ENCODE measurements around the gene ST8SIA6.

The ST8SIA6 gene

DNA sequence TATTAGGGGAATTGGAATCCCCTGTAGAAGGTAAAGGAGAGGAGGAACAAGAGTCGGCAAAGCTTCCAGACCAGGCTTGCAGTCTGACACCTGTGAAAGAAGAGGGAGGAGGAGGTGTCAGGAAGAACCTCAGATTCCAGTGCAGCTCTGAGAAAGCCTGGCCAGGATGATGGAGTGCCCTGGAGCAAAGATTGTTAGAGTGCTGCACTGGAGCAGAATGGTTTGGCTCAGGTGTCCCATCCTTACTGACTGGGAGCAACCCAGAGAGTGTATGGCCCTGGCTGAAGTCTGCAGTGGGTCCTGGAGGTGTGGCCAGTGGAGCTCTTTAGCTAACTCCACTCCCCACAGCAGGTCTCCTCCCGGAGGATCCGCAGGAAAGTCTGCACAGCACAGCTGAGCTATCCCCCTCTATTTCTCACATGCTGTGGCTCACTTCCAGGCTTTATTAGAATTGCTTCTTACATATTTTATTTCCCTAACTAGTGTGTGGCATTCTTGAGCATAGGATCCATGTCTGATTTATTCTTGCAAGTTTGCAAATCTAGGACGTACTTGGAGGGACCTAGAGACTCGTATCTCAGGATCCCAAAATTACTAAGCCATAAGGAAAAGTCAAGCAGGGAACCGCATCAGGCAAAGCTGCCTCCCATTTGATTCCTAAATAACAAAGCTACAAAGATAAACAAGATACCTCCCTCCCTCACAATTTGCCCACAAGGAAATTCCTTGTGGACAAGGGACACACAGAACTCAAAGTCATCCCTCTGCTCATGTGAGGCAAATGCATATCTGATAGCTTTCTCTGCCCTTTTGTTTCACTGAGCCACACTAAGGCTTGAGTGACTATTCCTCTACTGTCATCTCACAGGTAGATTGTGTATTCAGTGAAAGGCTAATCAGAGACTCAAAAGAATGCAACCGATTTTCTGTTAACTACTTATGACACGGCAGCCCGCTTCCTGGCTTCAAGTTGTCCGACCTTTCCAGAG lies 167.5 kb downstream of the ST8SIA6 start:
- no peak for TF ChIP-seq CTCF (IDR thresholded peaks at IDR 0.05; ENCODE audit: low read depth, low read length, missing control alignments)

GRCh38 chr10:17282311-17282710 lies 172.1 kb downstream of the ST8SIA6 start:
- no peak overlapping the region for H3K4me3 ChIP-seq (replicated peaks; ENCODE audit: low read depth, low read length)
- no peak for TF ChIP-seq CTCF (IDR thresholded peaks at IDR 0.05; ENCODE audit: low read depth, low read length, missing control alignments)
- no peak for DNase-seq (ENCODE audit: extremely low read depth, low read depth)

More for the DNA sequence above, 167.5 kb downstream of the ST8SIA6 start:
- no peak overlapping the region for H3K4me3 ChIP-seq (replicated peaks; ENCODE audit: low read depth, low read length)
- DNase-seq (ENCODE audit: extremely low read depth, low read depth), result no peak

DNA sequence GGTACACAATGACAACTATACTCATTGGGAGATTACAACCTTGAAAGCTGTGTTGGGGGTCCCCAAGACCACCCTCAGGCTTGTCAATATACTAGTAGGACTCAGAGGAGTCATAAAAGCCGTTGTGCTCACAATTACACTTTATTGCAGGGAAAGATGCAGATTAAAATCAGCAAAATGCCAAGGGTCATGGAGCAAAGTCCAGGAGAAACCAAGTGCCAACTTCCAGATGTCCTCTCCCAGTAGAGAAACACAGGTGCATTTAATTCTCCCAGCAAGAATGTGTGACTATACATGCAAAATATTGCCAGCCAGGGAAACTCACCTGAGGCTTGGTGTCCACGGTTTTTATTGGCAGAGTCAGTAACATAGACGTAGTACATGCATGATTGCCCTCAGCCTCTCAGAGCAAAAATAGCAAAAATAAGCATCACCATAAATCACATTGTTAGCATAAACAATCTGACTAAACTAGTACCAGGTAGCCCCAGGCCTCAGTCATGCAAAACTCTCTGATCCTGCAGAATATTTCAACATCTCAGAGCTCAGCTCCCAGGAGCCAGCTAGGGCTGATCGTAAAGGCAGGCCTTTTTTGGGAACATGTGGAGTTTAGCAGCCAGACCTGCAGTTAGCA lies 175.7 kb downstream of the ST8SIA6 start:
- TF ChIP-seq CTCF (IDR thresholded peaks at IDR 0.05; ENCODE audit: low read depth, low read length, missing control alignments), result no peak
- DNase-seq (ENCODE audit: extremely low read depth, low read depth), result no peak
- H3K4me3 ChIP-seq (replicated peaks; ENCODE audit: low read depth, low read length), result no peak overlapping the region

- H3K4me3 ChIP-seq (replicated peaks; ENCODE audit: low read depth, low read length), result no peak overlapping the region
- no peak for TF ChIP-seq CTCF (IDR thresholded peaks at IDR 0.05; ENCODE audit: low read depth, low read length, missing control alignments)
- no peak for DNase-seq (ENCODE audit: extremely low read depth, low read depth)
These were observed 177.5 kb downstream of the ST8SIA6 start for GRCh38 chr10:17276756-17277424.

- no peak overlapping the region for H3K4me3 ChIP-seq (replicated peaks; ENCODE audit: low read depth, low read length)
- no peak for TF ChIP-seq CTCF (IDR thresholded peaks at IDR 0.05; ENCODE audit: low read depth, low read length, missing control alignments)
- peak; percentile 32 for DNase-seq (ENCODE audit: extremely low read depth, low read depth)
These were observed 181.0 kb downstream of the ST8SIA6 start for GRCh38 chr10:17273403-17273802.

DNA sequence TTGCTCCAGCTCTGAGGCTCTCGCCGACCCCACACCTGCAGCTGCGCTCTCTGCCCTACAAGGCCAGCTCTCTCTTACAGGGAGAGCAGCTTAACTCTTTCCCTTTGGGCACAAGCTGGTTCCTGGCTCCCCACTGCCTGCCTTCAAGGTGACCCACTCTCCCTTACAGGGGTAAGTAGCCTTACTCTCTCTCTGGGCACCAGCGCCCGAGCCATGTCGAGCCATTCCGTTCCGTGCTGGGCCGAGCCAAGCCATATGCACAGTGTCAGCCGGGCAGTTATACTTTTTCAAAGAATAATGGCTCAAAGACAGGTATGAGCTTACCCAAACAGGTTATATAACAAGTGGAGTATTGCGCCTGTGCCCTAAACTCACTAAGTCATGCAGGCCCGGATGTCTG lies 181.7 kb downstream of the ST8SIA6 start:
- DNase-seq (ENCODE audit: extremely low read depth, low read depth), result no peak
- no peak overlapping the region for H3K4me3 ChIP-seq (replicated peaks; ENCODE audit: low read depth, low read length)
- TF ChIP-seq CTCF (IDR thresholded peaks at IDR 0.05; ENCODE audit: low read depth, low read length, missing control alignments), result no peak
